Measurements from ENCODE around the gene FBN2. TPM values are rescaled to one million over a fixed set of nuclear protein-coding genes. Genes with fewer than 3 reads are reported as not detected.

FBN2 gene
- total and polyA plus RNA-seq, 2 experiments from 2014 or later, result 15.2 to 63.2 TPM

- Histone ChIP-seq H3K9me3 (ENCODE audit: low read depth) (no peaks in the 10 kb centered on the region), H3F3A (ENCODE audit: insufficient read depth) (no peaks in the 10 kb centered on the region), H3K9ac (no peak overlapping the region), H3K36me3 (ENCODE audit: low read depth) (no peaks in the 10 kb centered on the region), H3K79me2 (ENCODE audit: insufficient read depth) (no peaks in the 10 kb centered on the region), H3K9me2 (ENCODE audit: insufficient read depth) (no peaks in the 10 kb centered on the region), H2AFZ (no peak overlapping the region), H4K20me1 (ENCODE audit: insufficient read depth) (no peaks in the 10 kb centered on the region), H3K4me1 (ENCODE audit: insufficient read depth) (no peaks in the 10 kb centered on the region), H3K27ac (no peak overlapping the region), H3K4me2 (ENCODE audit: unreplicated experiment) (no peak overlapping the region), H3K27me3 (replicated peaks; ENCODE audit: insufficient read depth) (no peaks in the 10 kb centered on the region), H3K4me3 (no peak overlapping the region)
- TF ChIP-seq EZH2phosphoT487 (IDR thresholded peaks at IDR 0.05; ENCODE audit: insufficient read depth, low read depth), result no peak
- TF ChIP-seq EZH2 (IDR thresholded peaks at IDR 0.05; ENCODE audit: insufficient read depth, poor library complexity, severe bottlenecking), result no peak
- DNase-seq, result no peak
- 71 to 74% methylated on average over 12 of the region's 12 CpGs for WGBS, 2 experiments (ENCODE audit: low coverage in 1 of 2, low lambda C conversion rate in 2 of 2, missing lambda C conversion rate in 2 of 2)
- in situ Hi-C loops (cut with MboI), result no loop called here
Observed at GRCh38 chr5:128263357-128263756, 274.7 kb downstream of the FBN2 start.

GRCh38 chr5:128262911-128263310 lies 275.1 kb downstream of the FBN2 start:
- TF ChIP-seq EZH2phosphoT487 (IDR thresholded peaks at IDR 0.05; ENCODE audit: insufficient read depth, low read depth), result no peak
- no peak for TF ChIP-seq EZH2 (IDR thresholded peaks at IDR 0.05; ENCODE audit: insufficient read depth, poor library complexity, severe bottlenecking)
- no peaks in the 10 kb centered on the region for H4K20me1 ChIP-seq (ENCODE audit: insufficient read depth)
- H3K9me2 ChIP-seq (ENCODE audit: insufficient read depth), result no peaks in the 10 kb centered on the region
- H3K4me1 ChIP-seq (ENCODE audit: insufficient read depth), result no peaks in the 10 kb centered on the region
- H3K9ac ChIP-seq, result no peak overlapping the region
- H3K4me3 ChIP-seq, result no peak overlapping the region
- H3K27me3 ChIP-seq (replicated peaks; ENCODE audit: insufficient read depth), result no peaks in the 10 kb centered on the region
- no peaks in the 10 kb centered on the region for H3K9me3 ChIP-seq (ENCODE audit: low read depth)
- H3K36me3 ChIP-seq (ENCODE audit: low read depth), result no peaks in the 10 kb centered on the region
- H3K27ac ChIP-seq, result no peak overlapping the region
- no peak overlapping the region for H2AFZ ChIP-seq
- H3K79me2 ChIP-seq (ENCODE audit: insufficient read depth), result no peaks in the 10 kb centered on the region
- no peak overlapping the region for H3K4me2 ChIP-seq (ENCODE audit: unreplicated experiment)
- H3F3A ChIP-seq (ENCODE audit: insufficient read depth), result no peaks in the 10 kb centered on the region
- DNase-seq, result no peak
- in situ Hi-C loops (cut with MboI), result no loop called here
- 67 to 79% methylated on average over 6 of the region's 6 CpGs for WGBS, 2 experiments (ENCODE audit: low coverage in 1 of 2, low lambda C conversion rate in 2 of 2, missing lambda C conversion rate in 2 of 2)

- WGBS, 2 experiments (ENCODE audit: low coverage in 1 of 2, low lambda C conversion rate in 2 of 2, missing lambda C conversion rate in 2 of 2), result 68 to 71% methylated on average over 10 to 11 of the region's 11 CpGs
- no peaks in the 10 kb centered on the region for H3K9me2 ChIP-seq (ENCODE audit: insufficient read depth)
- no peak for DNase-seq
Observed at GRCh38 chr5:128259607-128260021, 278.4 kb downstream of the FBN2 start.

DNA sequence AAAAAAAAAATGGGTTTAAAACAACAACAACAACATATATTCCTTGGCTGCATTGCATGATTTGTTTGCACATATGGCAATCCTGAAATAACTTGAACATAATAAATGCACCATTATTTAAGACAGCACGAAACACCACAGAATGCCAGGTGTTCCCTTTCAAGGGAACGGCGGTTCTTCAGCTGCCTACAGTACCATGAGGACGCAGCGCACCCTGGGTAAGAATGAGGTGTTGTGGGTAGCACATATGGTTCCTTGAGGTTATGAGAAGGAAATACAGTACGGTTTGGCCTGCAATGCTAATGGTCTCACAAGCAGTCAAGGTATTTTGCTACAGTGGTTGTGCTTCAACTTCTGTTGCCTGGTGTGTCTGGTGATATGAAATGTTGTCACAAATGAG lies 279.7 kb downstream of the FBN2 start:
- TF ChIP-seq EZH2phosphoT487 (IDR thresholded peaks at IDR 0.05; ENCODE audit: insufficient read depth, low read depth) (no peak), EZH2 (IDR thresholded peaks at IDR 0.05; ENCODE audit: insufficient read depth, poor library complexity, severe bottlenecking) (no peak)
- H3K9me3 ChIP-seq (ENCODE audit: low read depth), result no peaks in the 10 kb centered on the region
- no peaks in the 10 kb centered on the region for H3K4me1 ChIP-seq (ENCODE audit: insufficient read depth)
- no peaks in the 10 kb centered on the region for H3K27me3 ChIP-seq (replicated peaks; ENCODE audit: insufficient read depth)
- in situ Hi-C loops (cut with MboI), result no loop called here
- DNase-seq, result no peak
- H3K4me2 ChIP-seq (ENCODE audit: unreplicated experiment), result no peak overlapping the region
- no peaks in the 10 kb centered on the region for H3K79me2 ChIP-seq (ENCODE audit: insufficient read depth)
- 82 to 86% methylated on average over 6 of the region's 6 CpGs for WGBS, 2 experiments (ENCODE audit: low coverage in 1 of 2, low lambda C conversion rate in 2 of 2, missing lambda C conversion rate in 2 of 2)
- no peaks in the 10 kb centered on the region for H4K20me1 ChIP-seq (ENCODE audit: insufficient read depth)
- no peaks in the 10 kb centered on the region for H3K36me3 ChIP-seq (ENCODE audit: low read depth)
- no peak overlapping the region for H3K27ac ChIP-seq
- no peak overlapping the region for H2AFZ ChIP-seq
- H3K4me3 ChIP-seq, result no peak overlapping the region
- no peak overlapping the region for H3K9ac ChIP-seq
- no peaks in the 10 kb centered on the region for H3K9me2 ChIP-seq (ENCODE audit: insufficient read depth)
- no peaks in the 10 kb centered on the region for H3F3A ChIP-seq (ENCODE audit: insufficient read depth)

More at GRCh38 chr5:128259607-128260021, 278.4 kb downstream of the FBN2 start:
- H3K9ac ChIP-seq, result no peak overlapping the region
- H3K79me2 ChIP-seq (ENCODE audit: insufficient read depth), result no peaks in the 10 kb centered on the region
- H3K27ac ChIP-seq, result no peak overlapping the region
- in situ Hi-C loops (cut with MboI), result no loop called here
- H3K9me3 ChIP-seq (ENCODE audit: low read depth), result no peaks in the 10 kb centered on the region
- H3K4me1 ChIP-seq (ENCODE audit: insufficient read depth), result no peaks in the 10 kb centered on the region
- H2AFZ ChIP-seq, result no peak overlapping the region
- no peaks in the 10 kb centered on the region for H3K27me3 ChIP-seq (replicated peaks; ENCODE audit: insufficient read depth)
- no peaks in the 10 kb centered on the region for H4K20me1 ChIP-seq (ENCODE audit: insufficient read depth)
- no peak overlapping the region for H3K4me3 ChIP-seq
- no peaks in the 10 kb centered on the region for H3F3A ChIP-seq (ENCODE audit: insufficient read depth)
- no peak overlapping the region for H3K4me2 ChIP-seq (ENCODE audit: unreplicated experiment)
- H3K36me3 ChIP-seq (ENCODE audit: low read depth), result no peaks in the 10 kb centered on the region
- TF ChIP-seq EZH2phosphoT487 (IDR thresholded peaks at IDR 0.05; ENCODE audit: insufficient read depth, low read depth) (no peak), EZH2 (IDR thresholded peaks at IDR 0.05; ENCODE audit: insufficient read depth, poor library complexity, severe bottlenecking) (no peak)

DNA sequence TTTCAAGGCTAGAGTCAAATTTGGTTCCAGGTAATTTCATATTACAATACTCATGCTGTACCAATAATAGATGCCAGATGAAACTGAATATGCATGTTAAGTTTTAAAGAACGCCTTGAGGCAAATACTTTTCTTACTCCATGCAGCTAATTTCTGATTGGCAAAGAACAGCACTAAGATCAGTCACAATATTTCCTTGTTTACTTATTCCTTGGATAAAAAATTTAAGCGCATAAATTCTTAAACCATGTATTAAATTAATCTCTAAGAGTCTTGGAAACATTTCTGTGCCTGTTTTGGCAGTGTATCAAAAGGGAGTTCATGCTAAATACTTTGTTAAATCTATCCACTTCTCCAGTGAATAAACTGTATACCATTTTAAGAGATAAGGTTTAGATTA lies 281.0 kb downstream of the FBN2 start:
- Histone ChIP-seq H3K4me2 (ENCODE audit: unreplicated experiment) (no peak overlapping the region), H3K9me3 (ENCODE audit: low read depth) (no peaks in the 10 kb centered on the region), H2AFZ (no peak overlapping the region), H3K4me1 (ENCODE audit: insufficient read depth) (no peaks in the 10 kb centered on the region), H3K4me3 (no peak overlapping the region), H3K9me2 (ENCODE audit: insufficient read depth) (no peaks in the 10 kb centered on the region), H3K79me2 (ENCODE audit: insufficient read depth) (no peaks in the 10 kb centered on the region), H3F3A (ENCODE audit: insufficient read depth) (no peaks in the 10 kb centered on the region), H3K27me3 (replicated peaks; ENCODE audit: insufficient read depth) (no peaks in the 10 kb centered on the region), H3K27ac (no peak overlapping the region), H4K20me1 (ENCODE audit: insufficient read depth) (no peaks in the 10 kb centered on the region), H3K36me3 (ENCODE audit: low read depth) (no peaks in the 10 kb centered on the region), H3K9ac (no peak overlapping the region)
- 15 to 18% methylated on average over 2 of the region's 2 CpGs for WGBS, 2 experiments (ENCODE audit: low coverage in 1 of 2, low lambda C conversion rate in 2 of 2, missing lambda C conversion rate in 2 of 2)
- TF ChIP-seq EZH2 (IDR thresholded peaks at IDR 0.05; ENCODE audit: insufficient read depth, poor library complexity, severe bottlenecking) (no peak), EZH2phosphoT487 (IDR thresholded peaks at IDR 0.05; ENCODE audit: insufficient read depth, low read depth) (no peak)
- in situ Hi-C loops (cut with MboI), result no loop called here
- no peak for DNase-seq
